GM18868 (cell line): ENCODE measurements around the gene STIL.
"Not testable (repeated sequence)": the region's sequence is repeated elsewhere in the genome, so short reads cannot be mapped to it uniquely, and the experiment has no call there.

Experiments
- ATAC-seq: cut with Tn5 transposase; IDR thresholded peaks from one replicate; pipeline ENCODE4 v1.9.1; 2021; ENCODE audit warnings: mild to moderate bottlenecking, moderate library complexity; ENCODE audit not compliant: unreplicated experiment

STIL gene

GRCh38 chr1:47323599-47324031, 9.7 kb upstream of the STIL start:
- no peak for ATAC-seq

- not testable (repeated sequence) for ATAC-seq
Measured at GRCh38 chr1:47319968-47320367, 6.0 kb upstream of the STIL start.

- no peak for ATAC-seq
Measured at GRCh38 chr1:47317841-47318240, 3.9 kb upstream of the STIL start.

DNA sequence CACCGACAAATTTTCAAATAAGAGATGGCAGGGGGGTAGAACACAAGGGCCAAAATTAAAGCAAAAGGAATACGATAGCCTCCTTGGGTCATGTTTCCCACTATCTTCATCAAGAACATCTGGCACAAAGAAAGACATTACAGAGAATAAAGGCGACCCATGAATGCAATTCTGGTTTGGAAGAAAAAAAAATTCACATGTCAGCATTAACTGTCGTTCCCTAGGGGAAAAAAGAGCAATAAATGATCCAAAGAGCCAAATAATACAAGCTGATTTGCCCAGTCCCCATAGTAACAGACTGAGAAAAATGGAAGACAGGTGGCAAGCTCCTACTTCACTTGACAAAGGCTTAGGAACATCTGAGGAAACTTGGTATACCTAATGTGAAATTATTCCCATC, 4.5 kb downstream of the STIL start:
- no peak for ATAC-seq

DNA sequence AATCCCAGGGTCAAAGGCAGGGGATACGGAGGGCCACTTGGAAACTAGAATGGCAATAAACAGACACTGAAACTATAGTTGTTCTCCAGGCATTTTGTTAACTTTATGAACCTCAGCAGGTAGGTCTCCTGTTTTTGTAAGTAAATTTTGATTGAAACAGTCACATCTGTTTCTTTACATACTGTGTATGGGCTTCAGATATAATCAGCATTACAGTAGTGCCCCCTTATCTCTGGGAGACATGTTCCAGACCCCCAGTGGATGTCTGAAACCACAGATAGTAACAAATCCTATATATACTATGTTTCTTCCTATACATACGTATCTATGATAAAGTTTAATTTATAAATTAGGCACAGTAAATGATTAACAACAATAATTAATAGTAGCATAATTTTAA, 11.5 kb downstream of the STIL start:
- no peak for ATAC-seq

- ATAC-seq: no peak
Measured at GRCh38 chr1:47298025-47298699, 15.8 kb downstream of the STIL start.

DNA sequence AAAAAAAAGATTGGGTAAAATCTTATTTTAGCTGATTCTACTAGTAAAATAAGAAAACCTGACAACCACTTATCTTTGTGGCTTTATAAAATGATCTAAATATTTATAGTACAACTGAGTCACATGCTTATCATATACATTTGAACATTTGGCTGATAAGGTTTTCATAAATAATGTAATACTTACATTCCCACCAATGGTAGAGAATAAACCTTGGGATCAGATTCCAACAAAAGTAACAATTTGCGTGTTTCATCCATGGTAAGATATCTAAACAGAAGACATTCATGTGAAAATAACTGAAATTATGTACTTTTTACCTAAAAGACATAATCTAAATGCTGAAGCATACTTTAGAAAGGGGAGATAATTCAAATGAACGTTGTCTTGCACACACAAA, 18.4 kb downstream of the STIL start:
- ATAC-seq: no peak

DNA sequence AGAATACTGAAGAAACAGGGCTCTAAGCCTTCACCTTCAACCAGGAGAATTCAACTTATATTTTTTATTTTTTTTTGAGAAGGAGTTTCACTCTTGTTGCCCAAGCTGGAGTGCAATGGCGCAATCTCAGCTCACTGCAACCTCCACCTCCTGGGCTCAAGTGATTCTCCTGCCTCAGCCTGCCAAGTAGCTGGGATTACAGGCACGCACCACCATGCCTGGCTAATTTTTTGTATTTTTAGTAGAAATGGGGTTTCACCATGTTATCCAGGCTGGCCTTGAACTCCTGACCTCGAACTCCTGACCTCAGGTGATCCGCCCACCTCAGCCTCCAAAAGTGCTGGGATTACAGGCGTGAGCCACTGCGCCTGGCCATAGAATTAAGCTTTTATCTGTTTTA, 19.1 kb downstream of the STIL start:
- ATAC-seq: not testable (repeated sequence)

- peak; percentile 36 for ATAC-seq
Measured at GRCh38 chr1:47288116-47288515, 25.8 kb downstream of the STIL start.

GRCh38 chr1:47280142-47280541, 33.8 kb downstream of the STIL start:
- no peak for ATAC-seq

DNA sequence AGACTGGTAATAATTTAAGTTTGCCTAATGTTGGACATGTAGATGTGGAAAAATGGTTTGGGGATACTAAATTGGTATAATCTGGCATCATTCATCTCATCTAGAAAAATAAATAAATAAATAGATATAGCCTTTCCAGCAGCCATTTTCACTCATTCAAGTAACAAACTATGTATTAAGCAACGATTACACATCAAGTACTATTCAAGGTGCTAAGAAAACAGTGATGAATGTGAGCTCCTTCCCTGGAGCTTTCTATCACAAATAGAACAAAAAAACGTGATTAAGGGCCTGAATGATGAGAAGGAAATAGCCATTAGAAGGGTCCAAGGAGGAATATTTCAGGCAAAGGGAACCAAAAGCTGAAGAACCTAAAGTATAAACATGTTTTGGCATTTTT, 37.1 kb downstream of the STIL start:
- no peak for ATAC-seq

DNA sequence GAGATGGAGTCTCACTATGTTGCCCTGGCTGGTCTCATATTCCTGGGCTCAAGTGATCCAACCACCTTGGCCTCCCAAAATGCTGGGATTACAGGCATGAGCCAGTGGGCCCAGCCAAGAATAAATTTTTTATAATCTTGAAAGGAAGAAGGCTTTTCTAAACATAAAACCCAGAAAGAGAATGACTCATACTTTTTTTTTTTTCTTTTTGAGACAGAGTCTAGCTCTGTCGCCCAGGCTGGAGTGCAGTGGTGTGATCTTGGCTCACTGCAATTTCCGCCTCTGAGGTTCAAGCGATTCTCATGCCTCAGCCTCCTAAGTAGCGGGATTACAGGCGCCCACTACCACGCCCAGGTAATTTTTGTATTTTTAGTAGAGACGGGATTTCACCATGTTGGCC, 38.1 kb downstream of the STIL start:
- ATAC-seq: not testable (repeated sequence)

- not testable (repeated sequence) for ATAC-seq
Measured at GRCh38 chr1:47265529-47265928, 48.4 kb downstream of the STIL start.

- ATAC-seq: peak; percentile 75
Measured at GRCh38 chr1:47262787-47263413, 51.0 kb downstream of the STIL start.

DNA sequence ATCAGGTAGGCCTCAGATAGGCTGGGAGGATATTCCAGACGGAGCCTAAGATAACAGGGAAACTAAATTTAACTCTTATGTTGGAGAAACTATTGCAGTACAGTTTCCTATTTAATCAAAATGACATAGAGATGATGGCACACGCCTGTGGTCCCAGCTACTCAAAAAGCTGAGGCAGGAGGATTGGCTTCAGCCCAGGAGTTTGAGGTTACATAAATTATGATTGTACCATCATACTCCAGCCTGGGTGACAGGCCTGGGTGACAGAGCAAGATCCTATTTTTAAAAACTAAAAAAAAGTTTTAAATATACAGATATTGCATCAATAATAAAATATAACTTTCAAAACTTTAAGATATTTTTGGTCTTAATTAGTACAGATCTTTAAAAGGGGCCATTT, 56.7 kb downstream of the STIL start:
- ATAC-seq: no peak

GRCh38 chr1:47252795-47253194, 61.2 kb downstream of the STIL start:
- ATAC-seq: no peak

GRCh38 chr1:47252369-47252768, 61.6 kb downstream of the STIL start:
- no peak for ATAC-seq

- no peak for ATAC-seq
Measured at GRCh38 chr1:47249755-47250154, 64.2 kb downstream of the STIL start.

GRCh38 chr1:47244339-47244862, 69.5 kb downstream of the STIL start:
- ATAC-seq: no peak

- ATAC-seq: no peak
Measured at GRCh38 chr1:47243910-47244309, 70.0 kb downstream of the STIL start.

DNA sequence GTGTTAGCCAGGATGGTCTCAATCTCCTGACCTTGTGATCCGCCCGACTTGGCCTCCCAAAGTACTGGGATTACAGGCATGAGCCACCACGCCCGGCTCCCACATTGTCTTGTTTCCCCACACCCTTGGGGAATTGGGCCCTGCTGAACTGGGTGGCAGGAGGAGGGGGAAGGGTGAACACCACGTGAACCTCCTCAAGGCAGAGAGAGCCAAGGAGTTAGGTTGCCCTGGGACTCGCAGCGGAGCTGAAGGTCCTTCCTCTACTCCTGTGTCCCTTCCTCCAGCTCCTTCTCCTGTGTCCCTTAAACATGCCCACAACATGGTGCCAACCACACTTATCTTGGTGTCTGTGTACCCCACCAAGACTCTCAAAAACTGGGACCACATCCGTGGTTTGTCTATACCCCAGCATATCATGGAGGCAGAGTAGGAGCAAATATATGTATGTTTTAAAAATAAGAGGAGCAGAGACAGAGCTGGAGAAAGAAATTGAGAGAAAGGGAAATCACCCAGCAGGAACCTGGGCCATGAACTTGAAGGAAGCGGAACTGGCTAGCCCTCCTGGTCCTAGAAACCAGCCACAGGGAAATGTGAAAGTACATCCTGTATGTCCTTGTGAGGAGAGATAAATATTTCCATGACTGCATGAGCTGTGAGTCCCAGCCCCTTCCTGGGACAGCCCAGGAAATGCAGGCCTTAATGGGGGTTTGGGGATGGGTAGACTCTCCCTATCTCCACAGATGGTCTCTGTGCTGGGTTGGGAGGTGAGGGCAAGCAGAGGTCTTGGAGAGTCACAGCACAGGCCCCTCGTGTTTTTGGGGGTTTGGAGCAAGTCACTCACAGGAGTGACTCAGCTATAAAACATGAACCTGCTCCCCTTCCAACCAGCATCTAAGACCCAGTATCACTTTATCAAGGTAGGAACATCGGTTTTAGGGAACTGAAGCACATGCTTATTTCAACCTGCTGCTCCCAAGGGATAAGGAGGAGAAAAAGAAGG, 72.5 kb downstream of the STIL start:
- no peak for ATAC-seq
